CD4-positive, alpha-beta T cell treated with Interleukin-17A for 4 hours (primary cell): ENCODE measurements around the gene CFAP97D1.
"Not testable (repeated sequence)": the region's sequence is repeated elsewhere in the genome, so short reads cannot be mapped to it uniquely, and the experiment has no call there.

Source experiments
- DNase-seq: peaks from one replicate; pipeline ENCODE4 v3.0.0-alpha.2; 2020; ENCODE audit warnings: mixed read lengths

The CFAP97D1 gene

GRCh38 chr17:43768943-43769342 lies 11.3 kb upstream of the CFAP97D1 start:
- DNase-seq: no peak

- DNase-seq: no peak
These were observed 10.8 kb upstream of the CFAP97D1 start for GRCh38 chr17:43769426-43769825.

GRCh38 chr17:43769859-43770258 lies 10.4 kb upstream of the CFAP97D1 start:
- no peak for DNase-seq

- no peak for DNase-seq
These were observed 9.3 kb upstream of the CFAP97D1 start for GRCh38 chr17:43770957-43771356.

GRCh38 chr17:43771463-43771862 lies 8.8 kb upstream of the CFAP97D1 start:
- no peak for DNase-seq

GRCh38 chr17:43772877-43773648 lies 7.2 kb upstream of the CFAP97D1 start:
- no peak for DNase-seq

GRCh38 chr17:43774304-43775250 lies 5.7 kb upstream of the CFAP97D1 start:
- DNase-seq: no peak

GRCh38 chr17:43778337-43779144 lies 1.7 kb upstream of the CFAP97D1 start, which contains the start of gene DUSP3:
DUSP3 (minus strand) TSS chr17:43778977; CDS start chr17:43778924, 53 bp downstream.
- DNase-seq: peak; percentile 80

- no peak for DNase-seq
These were observed 800 bp upstream of the CFAP97D1 start for GRCh38 chr17:43779145-43780125.

- no peak for DNase-seq
These were observed 2.9 kb downstream of the CFAP97D1 start for GRCh38 chr17:43782913-43783680.

GRCh38 chr17:43784068-43784467 lies 3.8 kb downstream of the CFAP97D1 start:
- no peak for DNase-seq

- DNase-seq: no peak
These were observed 4.4 kb downstream of the CFAP97D1 start for GRCh38 chr17:43784628-43785101.

- DNase-seq: no peak
These were observed 7.5 kb downstream of the CFAP97D1 start for GRCh38 chr17:43787728-43788127.

GRCh38 chr17:43788540-43788939 lies 8.3 kb downstream of the CFAP97D1 start:
- no peak for DNase-seq

- DNase-seq: no peak
These were observed 9.2 kb downstream of the CFAP97D1 start for GRCh38 chr17:43789482-43789881.

- no peak for DNase-seq
These were observed 10.2 kb downstream of the CFAP97D1 start for GRCh38 chr17:43790311-43790940.

- DNase-seq: no peak
These were observed 11.4 kb downstream of the CFAP97D1 start for GRCh38 chr17:43791589-43791988.

- DNase-seq: not testable (repeated sequence)
These were observed 12.4 kb downstream of the CFAP97D1 start for GRCh38 chr17:43792668-43793067.

- not testable (repeated sequence) for DNase-seq
These were observed 17.8 kb downstream of the CFAP97D1 start for GRCh38 chr17:43798024-43798423.

- no peak for DNase-seq
These were observed 18.8 kb downstream of the CFAP97D1 start for GRCh38 chr17:43799047-43799446.
